CD4-positive, alpha-beta T cell treated with Interleukin-6 at 100 ng/mL for 8 hours (primary cell): ENCODE results near the gene HPN.
"Not testable (repeated sequence)": the region's sequence is repeated elsewhere in the genome, so short reads cannot be mapped to it uniquely, and the experiment has no call there.

ENCODE experiments used
- DNase-seq: peaks from one replicate; pipeline ENCODE4 v3.0.0-alpha.2; 2020; ENCODE audit warnings: mixed read lengths, low spot score

The HPN gene

GRCh38 chr19:35027851-35028599 lies 13.5 kb upstream of the HPN start:
- no peak for DNase-seq

- DNase-seq = not testable (repeated sequence)
These were observed 13.0 kb upstream of the HPN start for GRCh38 chr19:35028600-35028885.

- DNase-seq = not testable (repeated sequence)
These were observed 12.2 kb upstream of the HPN start for GRCh38 chr19:35029275-35029736.

GRCh38 chr19:35029737-35030256 lies 11.7 kb upstream of the HPN start:
- DNase-seq = no peak

- DNase-seq = peak; percentile 45
These were observed 11.1 kb upstream of the HPN start, which contains the start of gene SCN1B for GRCh38 chr19:35030257-35031071. TSS of gene SCN1B (plus strand) at chr19:35030470. CDS start at chr19:35030821, 351 bp downstream.

- no peak for DNase-seq
These were observed 10.2 kb upstream of the HPN start for GRCh38 chr19:35031072-35031881.

GRCh38 chr19:35032356-35032865 lies 9.1 kb upstream of the HPN start:
- DNase-seq = no peak

- no peak for DNase-seq
These were observed 8.2 kb upstream of the HPN start for GRCh38 chr19:35033067-35034004.

GRCh38 chr19:35034005-35034502 lies 7.5 kb upstream of the HPN start:
- DNase-seq = no peak

- no peak for DNase-seq
These were observed 6.7 kb upstream of the HPN start for GRCh38 chr19:35034588-35035382.

GRCh38 chr19:35037716-35038622 lies 3.6 kb upstream of the HPN start:
- no peak for DNase-seq

GRCh38 chr19:35038623-35039512 lies 2.7 kb upstream of the HPN start:
- no peak for DNase-seq

- no peak for DNase-seq
These were observed 1.4 kb upstream of the HPN start for GRCh38 chr19:35039881-35040825.

GRCh38 chr19:35040826-35041547 lies 534 bp upstream of the HPN start:
- peak; percentile 18 for DNase-seq

- DNase-seq = no peak
These were observed 672 bp downstream of the HPN start for GRCh38 chr19:35042056-35042730.
